Caco-2 (cell line): ENCODE results near the gene ZNF487. TPM values are rescaled to one million over a fixed set of nuclear protein-coding genes. Genes with fewer than 3 reads are reported as not detected.
A peak's percentile ranks its signal among the peaks of the same experiment; 100 is the strongest.
"Not testable (repeated sequence)": the region's sequence is repeated elsewhere in the genome, so short reads cannot be mapped to it uniquely, and the experiment has no call there.

Source experiments
- BruUV-seq: library from RNA; stranded (reverse); fragments of 400-500 nt; replicated peaks from 2 replicates; lab custom pipeline; 2021; lab: Mats Ljungman, UMichigan
- CTCF ChIA-PET: fragments of 300-600 bp; sonication (Branson Sonifier 250); formaldehyde crosslinking; loops from one replicate; lab custom pipeline; 2022; ENCODE audit warnings: antibody characterized with exemption; lab: Charles Lee
- POLR2A ChIA-PET: fragments of 300-600 bp; sonication (Branson Sonifier 250); formaldehyde crosslinking; loops from one replicate; lab custom pipeline; 2022; ENCODE audit warnings: antibody characterized with exemption; lab: Charles Lee
- DNase-seq, 2 experiments: peaks; one replicate each; pipeline versions ENCODE4 v3.0.0 to v3.0.0-alpha.2; 2020 to 2022
- H3K27me3 ChIP-seq: replicated peaks from 2 replicates; pipeline ENCODE4 v1.6.0; 2011; ENCODE audit warnings: low read length; ENCODE audit not compliant: control insufficient read depth, insufficient read depth
- H3K36me3 ChIP-seq: 2 replicates; pipeline ENCODE4 v1.5.1; 2011; ENCODE audit warnings: low read length; ENCODE audit not compliant: control insufficient read depth, insufficient read depth
- H3K4me1 ChIP-seq: fragments of 250-450 bp; sonication (Bioruptor Pico); 2 replicates; pipeline ENCODE4 v1.5.1; 2020; ENCODE audit warnings: mild to moderate bottlenecking
- H3K4me3 ChIP-seq: 2 replicates; pipeline ENCODE4 v1.5.1; 2011; ENCODE audit warnings: low read depth, mild to moderate bottlenecking, control low read depth, low read length
- H3K9me3 ChIP-seq: fragments of 250-450 bp; sonication (Bioruptor Pico); 2 replicates; pipeline ENCODE4 v1.5.1; 2020; ENCODE audit warnings: mild to moderate bottlenecking, moderate library complexity
- H3K27ac Mint-ChIP-seq: one replicate; pipeline ENCODE4 v1.8.0; 2022; ENCODE audit warnings: mixed read lengths; ENCODE audit not compliant: unreplicated experiment
- H3K27me3 Mint-ChIP-seq: one replicate; pipeline ENCODE4 v1.8.0; 2022; ENCODE audit warnings: mixed read lengths; ENCODE audit not compliant: insufficient read depth, unreplicated experiment
- H3K36me3 Mint-ChIP-seq: one replicate; pipeline ENCODE4 v1.8.0; 2022; ENCODE audit warnings: mild to moderate bottlenecking, mixed read lengths; ENCODE audit not compliant: insufficient read depth, unreplicated experiment
- H3K4me1 Mint-ChIP-seq: one replicate; pipeline ENCODE4 v1.8.0; 2022; ENCODE audit warnings: low read depth, mixed read lengths; ENCODE audit not compliant: unreplicated experiment
- H3K4me3 Mint-ChIP-seq: one replicate; pipeline ENCODE4 v1.8.0; 2022; ENCODE audit warnings: mild to moderate bottlenecking, moderate library complexity, mixed read lengths; ENCODE audit not compliant: unreplicated experiment
- H3K9me3 Mint-ChIP-seq: one replicate; pipeline ENCODE4 v1.8.0; 2022; ENCODE audit warnings: mixed read lengths; ENCODE audit not compliant: unreplicated experiment
- CTCF ChIP-seq, 2 experiments: fragments of 200-600 bp in 1 of 2; IDR thresholded peaks; 1 replicate in 1 of 2; 2 replicates in 1 of 2; pipeline versions ENCODE4 v1.5.1 to v1.8.0; 2011 to 2022; ENCODE audit warnings: antibody characterized with exemption in 1 of 2, control low read depth in 1 of 2, inconsistent platforms in 1 of 2, low read depth in 1 of 2, low read length in 1 of 2, mild to moderate bottlenecking in 1 of 2, moderate library complexity in 1 of 2; ENCODE audit not compliant: insufficient read depth in 1 of 2, severe bottlenecking in 1 of 2, unreplicated experiment in 1 of 2
- intact Hi-C: fragments of 100-400 bp; cut with micrococcal nuclease; formaldehyde crosslinking; loops from one replicate; pipeline ENCODE4 v1.10.0; 2022; ENCODE audit not compliant: unreplicated experiment
- total RNA-seq: library from RNA; stranded (reverse); gene quantifications from 2 replicates; pipeline ENCODE4 v1.2.3, GENCODE V29; 2022

Gene ZNF487
- total RNA-seq, 1 experiment from 2014 or later: 6.5 TPM

DNA sequence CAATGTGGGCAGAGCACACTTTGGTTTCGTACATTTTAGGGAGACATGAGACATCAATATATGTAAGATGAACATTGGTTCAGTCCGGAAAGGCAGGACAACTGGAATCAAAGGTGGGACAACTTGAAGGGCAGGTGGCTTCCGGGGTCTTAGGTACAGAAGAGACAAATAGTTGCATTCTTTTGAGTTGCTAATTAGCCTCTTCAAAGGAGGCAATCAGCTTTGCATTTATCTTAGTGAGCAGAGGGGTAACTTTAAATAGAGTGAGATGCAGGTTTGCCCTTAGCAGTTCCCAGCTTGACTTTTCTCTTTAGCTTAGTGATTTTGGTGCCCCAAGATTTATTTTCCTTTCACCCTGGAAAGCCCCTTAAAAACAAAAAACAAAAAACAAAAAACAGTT, 21.3 kb downstream of the ZNF487 start:
- no peaks in the 10 kb centered on the region for H3K36me3 ChIP-seq
- CTCF ChIA-PET: no interaction called here
- H3K27me3 Mint-ChIP-seq: no peaks in the 10 kb centered on the region
- H3K4me3 ChIP-seq: no peak overlapping the region
- H3K27ac Mint-ChIP-seq: peak overlapping the region; percentile 10
- TF ChIP-seq CTCF (IDR thresholded peaks at IDR 0.05; ENCODE audit: insufficient read depth in 1 of 2, low read depth in 1 of 2, low read length in 1 of 2, severe bottlenecking in 1 of 2, unreplicated experiment in 1 of 2): no peak
- no peak for DNase-seq
- H3K4me3 Mint-ChIP-seq: no peak overlapping the region
- no peaks in the 10 kb centered on the region for H3K27me3 ChIP-seq
- peaks cover 10% of the 10 kb centered on the region for H3K4me1 ChIP-seq
- intact Hi-C loops: no loop called here
- POLR2A ChIA-PET: interaction anchor here (0.6 to 1.4 kb wide), 2 partner anchors 49 to 147 kb away, joined by 3 read pairs; partner anchors contain the start of gene HNRNPF
- no TSS peak for BruUV-seq
- H3K36me3 Mint-ChIP-seq: peaks cover 13% of the 10 kb centered on the region
- peaks cover 19% of the 10 kb centered on the region for H3K4me1 Mint-ChIP-seq
- H3K9me3 ChIP-seq: no peaks in the 10 kb centered on the region
- no peaks in the 10 kb centered on the region for H3K9me3 Mint-ChIP-seq

DNA sequence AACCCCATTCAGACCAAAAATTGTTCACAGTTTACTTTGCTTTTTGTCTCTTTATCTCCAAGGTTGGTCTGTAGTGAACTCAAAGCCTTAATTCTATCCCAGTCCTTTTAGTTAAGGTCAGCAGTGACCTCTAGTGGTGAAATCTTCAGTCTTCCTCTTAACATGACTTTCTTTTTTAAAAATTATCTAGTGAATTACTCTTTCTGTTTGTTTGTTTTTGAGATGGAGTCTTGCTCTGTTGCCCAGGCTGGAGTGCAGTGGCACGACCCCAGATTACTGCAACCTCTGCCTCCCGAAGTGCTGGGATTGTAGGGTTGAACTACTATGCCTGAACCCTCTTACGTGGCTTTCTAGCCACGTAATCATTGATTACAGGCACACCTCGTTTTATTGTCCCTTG, 25.0 kb downstream of the ZNF487 start:
- no peaks in the 10 kb centered on the region for H3K9me3 ChIP-seq
- H3K4me1 ChIP-seq: no peaks in the 10 kb centered on the region
- POLR2A ChIA-PET: no interaction called here
- H3K9me3 Mint-ChIP-seq: no peaks in the 10 kb centered on the region
- intact Hi-C loops: loop anchor here (1.0 to 10.0 kb wide), 9 partner anchors 54 to 355 kb away; no protein-coding TSS in a partner anchor
- no peaks in the 10 kb centered on the region for H3K27me3 Mint-ChIP-seq
- peaks cover 7% of the 10 kb centered on the region for H3K4me1 Mint-ChIP-seq
- BruUV-seq: no TSS peak
- H3K36me3 Mint-ChIP-seq: no peaks in the 10 kb centered on the region
- DNase-seq: peak; percentile 36 to 80
- no peaks in the 10 kb centered on the region for H3K27me3 ChIP-seq
- no peak overlapping the region for H3K4me3 Mint-ChIP-seq
- no peak overlapping the region for H3K4me3 ChIP-seq
- peak; percentile 79 to 82 for TF ChIP-seq CTCF (IDR thresholded peaks at IDR 0.05; ENCODE audit: insufficient read depth in 1 of 2, low read depth in 1 of 2, low read length in 1 of 2, severe bottlenecking in 1 of 2, unreplicated experiment in 1 of 2)
- CTCF ChIA-PET: interaction anchor here (0.6 kb wide), 1 partner anchor 106 kb away, joined by 3 read pairs; no protein-coding TSS in a partner anchor
- H3K36me3 ChIP-seq: no peaks in the 10 kb centered on the region
- no peak overlapping the region for H3K27ac Mint-ChIP-seq

- H3K9me3 Mint-ChIP-seq, H3K4me1 ChIP-seq, H3K27ac Mint-ChIP-seq, BruUV-seq, H3K4me3 ChIP-seq, H3K27me3 Mint-ChIP-seq, H3K4me3 Mint-ChIP-seq, H3K9me3 ChIP-seq, H3K4me1 Mint-ChIP-seq, H3K27me3 ChIP-seq, POLR2A ChIA-PET, H3K36me3 Mint-ChIP-seq, CTCF ChIA-PET, H3K36me3 ChIP-seq: not testable (repeated sequence)
- DNase-seq: peak in 1 of 2 experiments; percentile 13
- intact Hi-C loops: loop anchor here (10.0 kb wide), 1 partner anchor 290 kb away; no protein-coding TSS in a partner anchor
These were observed 28.3 kb downstream of the ZNF487 start for GRCh38 chr10:43465086-43465735.

GRCh38 chr10:43465736-43466120, 28.8 kb downstream of the ZNF487 start:
- CTCF ChIA-PET: interaction anchor here (0.7 kb wide), 1 partner anchor 227 kb away, joined by 3 read pairs; no protein-coding TSS in a partner anchor
- H3K4me1 ChIP-seq, H3K4me3 ChIP-seq, POLR2A ChIA-PET, H3K4me1 Mint-ChIP-seq, H3K9me3 Mint-ChIP-seq, H3K36me3 Mint-ChIP-seq, H3K27ac Mint-ChIP-seq, H3K4me3 Mint-ChIP-seq, BruUV-seq, H3K9me3 ChIP-seq, H3K27me3 ChIP-seq, H3K36me3 ChIP-seq, H3K27me3 Mint-ChIP-seq: not testable (repeated sequence)
- DNase-seq: peak in 1 of 2 experiments; percentile 15
- intact Hi-C loops: loop anchor here (10.0 kb wide), 1 partner anchor 291 kb away; no protein-coding TSS in a partner anchor
